Naive thymus-derived CD4-positive, alpha-beta T cell (primary cell): Measurements from ENCODE around the gene ANO4. TPM values are rescaled to one million over a fixed set of nuclear protein-coding genes. Genes with fewer than 3 reads are reported as not detected.

ENCODE experiments used
- ATAC-seq: fragments of 150-1000 bp; cut with Tn5 transposase; 2 replicates; pipeline ENCODE4 v1.10.0; 2021; ENCODE audit warnings: mild to moderate bottlenecking, moderate library complexity
- CTCF ChIA-PET: fragments of 350-600 bp; sonication (Branson Sonifier 250); formaldehyde crosslinking; loops from one replicate; lab custom pipeline; 2021; ENCODE audit warnings: antibody characterized with exemption; lab: Charles Lee
- POLR2A ChIA-PET: fragments of 350-600 bp; sonication (Branson Sonifier 250); formaldehyde crosslinking; loops from one replicate; lab custom pipeline; 2021; ENCODE audit warnings: antibody characterized with exemption, inconsistent platforms; lab: Charles Lee
- DNase-seq, 9 donors: peaks; one replicate each; pipeline versions ENCODE4 v3.0.0 to v3.0.0-alpha.2; 2020 to 2022; ENCODE audit warnings: mixed read lengths in 1 of 9
- H3K27ac ChIP-seq: one replicate; pipeline ENCODE4 v1.7.0; 2013; ENCODE audit warnings: mild to moderate bottlenecking, low read depth, low read length, moderate library complexity
- H3K27me3 ChIP-seq, 2 donors: one replicate each; pipeline ENCODE4 v1.7.0; 2013; ENCODE audit warnings: low read length in 2 of 2, mild to moderate bottlenecking in 2 of 2, moderate library complexity in 2 of 2; ENCODE audit not compliant: control insufficient read depth in 2 of 2, insufficient read depth in 2 of 2
- H3K36me3 ChIP-seq, 3 experiments: 1 replicate in 2 of 3; 2 replicates in 1 of 3; pipeline ENCODE4 v1.7.0; 2013; ENCODE audit warnings: low read length in 3 of 3, mild to moderate bottlenecking in 3 of 3, moderate library complexity in 1 of 3; ENCODE audit not compliant: insufficient read depth in 3 of 3, control insufficient read depth in 2 of 3
- H3K4me1 ChIP-seq, 2 donors: one replicate each; pipeline ENCODE4 v1.7.0; 2013; ENCODE audit warnings: low read length in 2 of 2, mild to moderate bottlenecking in 2 of 2, moderate library complexity in 1 of 2; ENCODE audit not compliant: control insufficient read depth in 2 of 2, insufficient read depth in 2 of 2
- H3K4me3 ChIP-seq: 2 replicates; pipeline ENCODE4 v1.7.0; 2013; ENCODE audit warnings: mild to moderate bottlenecking, low read length
- H3K9me3 ChIP-seq, 3 experiments: 1 replicate in 2 of 3; 2 replicates in 1 of 3; pipeline ENCODE4 v1.7.0; 2013; ENCODE audit warnings: low read length in 3 of 3; ENCODE audit not compliant: control insufficient read depth in 2 of 3
- H3K27ac Mint-ChIP-seq, 9 donors: one replicate each; pipeline ENCODE4 v1.8.0; 2020 to 2022; ENCODE audit warnings: mixed read lengths in 9 of 9, mild to moderate bottlenecking in 8 of 9, moderate library complexity in 5 of 9, inconsistent platforms in 2 of 9
- H3K27me3 Mint-ChIP-seq, 5 donors: one replicate each; pipeline ENCODE4 v1.8.0; 2021 to 2022; ENCODE audit warnings: mixed read lengths in 5 of 5, mild to moderate bottlenecking in 1 of 5
- H3K36me3 Mint-ChIP-seq, 5 donors: one replicate each; pipeline ENCODE4 v1.8.0; 2020 to 2022; ENCODE audit warnings: mixed read lengths in 5 of 5, mild to moderate bottlenecking in 3 of 5, inconsistent platforms in 1 of 5
- H3K4me1 Mint-ChIP-seq, 7 donors: one replicate each; pipeline ENCODE4 v1.8.0; 2020 to 2022; ENCODE audit warnings: mixed read lengths in 7 of 7, mild to moderate bottlenecking in 3 of 7, inconsistent platforms in 1 of 7
- H3K4me3 Mint-ChIP-seq, 10 donors: one replicate each; pipeline ENCODE4 v1.8.0; 2020 to 2022; ENCODE audit warnings: mild to moderate bottlenecking in 10 of 10, mixed read lengths in 10 of 10, moderate library complexity in 6 of 10, inconsistent platforms in 2 of 10
- H3K9me3 Mint-ChIP-seq, 11 donors: one replicate each; pipeline ENCODE4 v1.8.0; 2020 to 2022; ENCODE audit warnings: mixed read lengths in 11 of 11, mild to moderate bottlenecking in 4 of 11, inconsistent platforms in 1 of 11, moderate library complexity in 1 of 11
- intact Hi-C, 2 donors: fragments of 100-400 bp; cut with micrococcal nuclease; formaldehyde crosslinking; loops; one replicate each; pipeline ENCODE4 v1.15.1; 2023
- polyA plus RNA-seq, 2 donors: library from polyadenylated mRNA; unstranded; fragments of 300-500 nt; fragmentation: Illumina TruSeq; gene quantifications; one replicate each; pipeline ENCODE4 v1.2.3, GENCODE V29; 2021
- total RNA-seq, 6 experiments: library from RNA in 5 of 6; stranded (reverse) in 5 of 6; gene quantifications; 1 replicate in 5 of 6; 2 replicates in 1 of 6; pipeline ENCODE4 v1.2.3 and lab custom pipeline; 2021 to 2026

Gene ANO4
- total and polyA plus RNA-seq, 7 experiments from 2014 or later, result not detected

- ChIA-PET CTCF (interaction anchor here (0.6 kb wide), 1 partner anchor 14 kb away, joined by 3 read pairs; no protein-coding TSS in a partner anchor), POLR2A (no interaction called here)
- Mint-ChIP-seq H3K4me3 (no peak overlapping the region), H3K27me3 (peaks cover 0 to 4% (median 0%) of the 10 kb centered on the region in 5 donors), H3K36me3 (no peaks in the 10 kb centered on the region), H3K9me3 (peaks cover 0 to 19% (median 2%) of the 10 kb centered on the region in 11 donors), H3K4me1 (no peaks in the 10 kb centered on the region), H3K27ac (no peak overlapping the region)
- DNase-seq (no peak), ATAC-seq (no peak)
- intact Hi-C loops, result no loop called here
- H3K36me3 ChIP-seq, result no peaks in the 10 kb centered on the region
- no peak overlapping the region for H3K27ac ChIP-seq
- H3K4me3 ChIP-seq, result no peak overlapping the region
- no peaks in the 10 kb centered on the region for H3K27me3 ChIP-seq
- H3K9me3 ChIP-seq, result no peaks in the 10 kb centered on the region
- no peaks in the 10 kb centered on the region for H3K4me1 ChIP-seq
These were observed 106.7 kb downstream of the ANO4 start for GRCh38 chr12:100901266-100901665.

- intact Hi-C loops, result no loop called here
- Mint-ChIP-seq H3K27ac (no peak overlapping the region), H3K36me3 (no peaks in the 10 kb centered on the region), H3K4me1 (no peaks in the 10 kb centered on the region), H3K4me3 (no peak overlapping the region), H3K9me3 (peaks cover 0 to 11% (median 0%) of the 10 kb centered on the region in 11 donors), H3K27me3 (peaks cover 0 to 4% (median 0%) of the 10 kb centered on the region in 5 donors)
- ChIA-PET POLR2A (no interaction called here), CTCF (no interaction called here)
- no peak overlapping the region for H3K27ac ChIP-seq
- DNase-seq (no peak), ATAC-seq (no peak)
- no peaks in the 10 kb centered on the region for H3K27me3 ChIP-seq
- H3K9me3 ChIP-seq, result no peaks in the 10 kb centered on the region
- H3K4me1 ChIP-seq, result no peaks in the 10 kb centered on the region
- no peaks in the 10 kb centered on the region for H3K36me3 ChIP-seq
- H3K4me3 ChIP-seq, result no peak overlapping the region
These were observed 109.7 kb downstream of the ANO4 start for GRCh38 chr12:100904270-100904669.

- H3K9me3 ChIP-seq, result no peaks in the 10 kb centered on the region
- ChIA-PET POLR2A (no interaction called here), CTCF (no interaction called here)
- DNase-seq, result no peak
- H3K4me3 Mint-ChIP-seq, result no peak overlapping the region
- no peaks in the 10 kb centered on the region for H3K27me3 Mint-ChIP-seq
- no peaks in the 10 kb centered on the region for H3K36me3 ChIP-seq
- H3K4me1 Mint-ChIP-seq, result no peaks in the 10 kb centered on the region
- no peaks in the 10 kb centered on the region for H3K4me1 ChIP-seq
- no peak overlapping the region for H3K27ac Mint-ChIP-seq
- ATAC-seq, result no peak
- no peaks in the 10 kb centered on the region for H3K36me3 Mint-ChIP-seq
- H3K9me3 Mint-ChIP-seq, result peaks cover 0 to 4% (median 0%) of the 10 kb centered on the region in 11 donors
- no peaks in the 10 kb centered on the region for H3K27me3 ChIP-seq
- no peak overlapping the region for H3K4me3 ChIP-seq
- H3K27ac ChIP-seq, result no peak overlapping the region
- intact Hi-C loops, result no loop called here
These were observed 113.9 kb downstream of the ANO4 start for GRCh38 chr12:100908501-100908900.

- H3K27ac ChIP-seq, result no peak overlapping the region
- ChIA-PET POLR2A (no interaction called here), CTCF (no interaction called here)
These were observed 119.5 kb downstream of the ANO4 start for GRCh38 chr12:100913872-100914592.

GRCh38 chr12:100919116-100919515 is 124.5 kb downstream of the ANO4 start:
- Mint-ChIP-seq H3K36me3 (no peaks in the 10 kb centered on the region), H3K9me3 (peaks cover 0 to 7% (median 1%) of the 10 kb centered on the region in 11 donors), H3K4me3 (no peak overlapping the region), H3K4me1 (no peaks in the 10 kb centered on the region), H3K27me3 (no peaks in the 10 kb centered on the region), H3K27ac (no peak overlapping the region)
- Histone ChIP-seq H3K36me3 (no peaks in the 10 kb centered on the region), H3K4me3 (no peak overlapping the region), H3K27ac (no peak overlapping the region), H3K27me3 (no peaks in the 10 kb centered on the region), H3K9me3 (no peaks in the 10 kb centered on the region), H3K4me1 (no peaks in the 10 kb centered on the region)
- ATAC-seq, result no peak
- POLR2A ChIA-PET, result no interaction called here
- intact Hi-C loops, result no loop called here
- CTCF ChIA-PET, result no interaction called here
- DNase-seq, result no peak

More at GRCh38 chr12:100913872-100914592, 119.5 kb downstream of the ANO4 start:
- peaks cover 0 to 4% (median 0%) of the 10 kb centered on the region in 11 donors for H3K9me3 Mint-ChIP-seq
- no peak overlapping the region for H3K4me3 Mint-ChIP-seq
- no peaks in the 10 kb centered on the region for H3K27me3 Mint-ChIP-seq
- Histone ChIP-seq H3K4me3 (no peak overlapping the region), H3K4me1 (no peaks in the 10 kb centered on the region), H3K27me3 (no peaks in the 10 kb centered on the region), H3K36me3 (no peaks in the 10 kb centered on the region), H3K9me3 (no peaks in the 10 kb centered on the region)
- no peak overlapping the region for H3K27ac Mint-ChIP-seq
- no peaks in the 10 kb centered on the region for H3K36me3 Mint-ChIP-seq
- DNase-seq, result no peak
- intact Hi-C loops, result no loop called here
- ATAC-seq, result no peak
- no peaks in the 10 kb centered on the region for H3K4me1 Mint-ChIP-seq

DNA sequence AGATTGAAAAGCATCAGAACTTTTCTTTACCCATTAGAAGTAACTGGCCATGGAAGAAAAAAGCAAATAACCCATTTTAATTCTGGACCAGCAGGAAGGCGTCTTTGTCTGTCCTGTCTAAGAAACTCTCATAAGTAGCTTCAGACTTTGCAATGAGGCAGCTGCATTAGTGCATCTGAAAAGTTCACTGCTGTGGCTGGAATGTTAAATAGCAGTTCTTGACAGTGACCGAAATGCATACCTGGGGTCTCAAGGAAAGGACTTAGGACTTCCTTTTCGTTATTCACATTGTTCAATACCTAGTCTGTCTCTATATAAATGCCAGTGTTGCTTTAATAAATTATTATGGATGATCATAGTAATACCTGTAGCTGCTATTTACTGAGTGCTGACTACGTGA is 125.9 kb downstream of the ANO4 start:
- H3K27me3 ChIP-seq, result no peaks in the 10 kb centered on the region
- ATAC-seq (no peak), DNase-seq (no peak)
- ChIA-PET POLR2A (no interaction called here), CTCF (no interaction called here)
- no peak overlapping the region for H3K27ac ChIP-seq
- intact Hi-C loops, result no loop called here
- H3K27ac Mint-ChIP-seq, result no peak overlapping the region
- no peaks in the 10 kb centered on the region for H3K36me3 Mint-ChIP-seq
- no peaks in the 10 kb centered on the region for H3K9me3 ChIP-seq
- no peak overlapping the region for H3K4me3 ChIP-seq
- no peaks in the 10 kb centered on the region for H3K36me3 ChIP-seq
- H3K4me3 Mint-ChIP-seq, result no peak overlapping the region
- no peaks in the 10 kb centered on the region for H3K4me1 Mint-ChIP-seq
- H3K27me3 Mint-ChIP-seq, result no peaks in the 10 kb centered on the region
- H3K4me1 ChIP-seq, result no peaks in the 10 kb centered on the region
- peaks cover 0 to 9% (median 2%) of the 10 kb centered on the region in 11 donors for H3K9me3 Mint-ChIP-seq

GRCh38 chr12:100926669-100927248 is 132.2 kb downstream of the ANO4 start:
- Mint-ChIP-seq H3K36me3 (no peaks in the 10 kb centered on the region), H3K4me3 (no peak overlapping the region), H3K27me3 (no peaks in the 10 kb centered on the region), H3K9me3 (peaks cover 0 to 11% (median 3%) of the 10 kb centered on the region in 11 donors), H3K4me1 (no peaks in the 10 kb centered on the region), H3K27ac (no peak overlapping the region)
- no peaks in the 10 kb centered on the region for H3K9me3 ChIP-seq
- H3K36me3 ChIP-seq, result no peaks in the 10 kb centered on the region
- no peak overlapping the region for H3K4me3 ChIP-seq
- H3K4me1 ChIP-seq, result no peaks in the 10 kb centered on the region
- intact Hi-C loops, result no loop called here
- no peak overlapping the region for H3K27ac ChIP-seq
- ATAC-seq (no peak), DNase-seq (no peak)
- ChIA-PET POLR2A (no interaction called here), CTCF (no interaction called here)
- no peaks in the 10 kb centered on the region for H3K27me3 ChIP-seq
